Breast epithelium (tissue), 4 donors: ENCODE measurements around the gene TBX2. TPM values are rescaled to one million over a fixed set of nuclear protein-coding genes. Genes with fewer than 3 reads are reported as not detected.

ENCODE experiments used
- DNase-seq, 2 donors: peaks; one replicate each; pipeline ENCODE4 v3.0.0-alpha.2; 2019; ENCODE audit warnings: low spot score in 2 of 2
- H3K27ac ChIP-seq, 2 donors: fragments of 200-600 bp; sonication (generic) in 1 of 2; one replicate each; pipeline ENCODE4 v1.5.1; 2016 to 2019; ENCODE audit warnings: mild to moderate bottlenecking in 1 of 2
- H3K27me3 ChIP-seq, 2 donors: fragments of 200-600 bp; sonication (generic) in 1 of 2; one replicate each; pipeline versions ENCODE4 v1.5.1 to v1.6.0; 2017 to 2019; ENCODE audit warnings: control low read depth in 1 of 2, mild to moderate bottlenecking in 1 of 2
- H3K36me3 ChIP-seq: fragments of 200-600 bp; one replicate; pipeline ENCODE4 v1.5.1; 2019
- H3K4me1 ChIP-seq, 2 donors: fragments of 200-600 bp; sonication (generic); one replicate each; pipeline ENCODE4 v1.5.1; 2016 to 2019; ENCODE audit warnings: control low read depth in 1 of 2
- H3K4me3 ChIP-seq, 3 donors: fragments of 200-600 bp; sonication (generic); 1 replicate in 2 of 3; 2 replicates in 1 of 3; pipeline ENCODE4 v1.5.1; 2016 to 2019; ENCODE audit warnings: mild to moderate bottlenecking in 3 of 3, moderate library complexity in 2 of 3
- H3K9me3 ChIP-seq, 2 donors: fragments of 200-600 bp; sonication (generic) in 1 of 2; one replicate each; pipeline ENCODE4 v1.5.1; 2016 to 2019; ENCODE audit warnings: control low read depth in 1 of 2
- CTCF ChIP-seq, 3 donors: fragments of 450-650 bp; IDR thresholded peaks; one replicate each; pipeline ENCODE4 v1.5.1; 2016 to 2017; ENCODE audit warnings: antibody characterized with exemption in 3 of 3, mild to moderate bottlenecking in 3 of 3, moderate library complexity in 3 of 3
- POLR2A ChIP-seq: fragments of 450-650 bp; IDR thresholded peaks from one replicate; pipeline ENCODE4 v1.6.1; 2016; ENCODE audit warnings: antibody characterized with exemption, mild to moderate bottlenecking, moderate library complexity
- POLR2AphosphoS5 ChIP-seq, 3 donors: sonication (generic); formaldehyde crosslinking; IDR thresholded peaks; one replicate each; pipeline ENCODE4 v1.6.1; 2017; ENCODE audit warnings: antibody characterized with exemption in 3 of 3
- intact Hi-C: fragments of 100-400 bp; cut with DNase I; formaldehyde crosslinking; loops from one replicate; pipeline ENCODE4 v1.15.1; 2023; ENCODE audit warnings: low total_unique reads
- total RNA-seq, 3 donors: library from RNA; depleted of rRNA; stranded (reverse); fragments of >200 nt; gene quantifications; one replicate each; pipeline ENCODE4 v1.1.0, GENCODE V29; 2016

TBX2 gene
- total RNA-seq, 3 donors from 2014 or later: 4.8 to 8.5 (median 5.7) TPM

GRCh38 chr17:61385577-61386236 lies 13.9 kb upstream of the TBX2 start:
- Histone ChIP-seq H3K27me3 (no peaks in the 10 kb centered on the region), H3K4me1 (no peaks in the 10 kb centered on the region), H3K27ac (no peak overlapping the region), H3K9me3 (no peaks in the 10 kb centered on the region), H3K4me3 (no peak overlapping the region), H3K36me3 (no peaks in the 10 kb centered on the region)
- intact Hi-C loops: no loop called here
- TF ChIP-seq CTCF (IDR thresholded peaks at IDR 0.05): no peak
- TF ChIP-seq POLR2AphosphoS5 (IDR thresholded peaks at IDR 0.05): no peak
- no peak for TF ChIP-seq POLR2A
- DNase-seq: no peak

- H3K4me3 ChIP-seq: no peak overlapping the region
- no peaks in the 10 kb centered on the region for H3K36me3 ChIP-seq
- H3K4me1 ChIP-seq: no peaks in the 10 kb centered on the region
- H3K27ac ChIP-seq: no peak overlapping the region
- H3K9me3 ChIP-seq: no peaks in the 10 kb centered on the region
- no peak for DNase-seq
- intact Hi-C loops: no loop called here
- no peaks in the 10 kb centered on the region for H3K27me3 ChIP-seq
- TF ChIP-seq POLR2A (no peak), POLR2AphosphoS5 (IDR thresholded peaks at IDR 0.05) (no peak), CTCF (IDR thresholded peaks at IDR 0.05) (no peak)
Observed at GRCh38 chr17:61386251-61386650, 13.4 kb upstream of the TBX2 start.

DNA sequence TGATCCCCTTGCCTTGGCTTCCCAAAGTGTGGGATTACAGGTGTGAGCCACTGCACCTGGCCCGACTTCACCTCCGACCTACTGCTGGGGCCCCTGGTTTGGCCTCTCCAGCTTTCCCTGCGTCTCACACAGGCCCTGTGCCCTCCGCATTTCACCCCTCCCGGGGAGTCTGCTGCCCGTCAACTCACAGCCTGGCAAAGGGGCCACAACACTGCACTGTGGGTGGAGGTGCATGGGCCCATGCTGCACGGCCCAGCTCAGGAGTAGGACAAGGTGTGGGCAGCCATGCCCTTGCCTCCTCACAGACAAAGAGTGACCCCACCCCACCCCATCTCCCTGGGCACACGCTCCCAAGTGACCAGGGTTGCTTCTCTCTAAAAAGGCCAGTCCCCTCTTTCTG lies 12.6 kb upstream of the TBX2 start:
- DNase-seq: no peak
- no peaks in the 10 kb centered on the region for H3K9me3 ChIP-seq
- no peak for TF ChIP-seq POLR2AphosphoS5 (IDR thresholded peaks at IDR 0.05)
- TF ChIP-seq POLR2A: no peak
- TF ChIP-seq CTCF (IDR thresholded peaks at IDR 0.05): no peak
- H3K36me3 ChIP-seq: no peaks in the 10 kb centered on the region
- H3K27me3 ChIP-seq: no peaks in the 10 kb centered on the region
- H3K27ac ChIP-seq: no peak overlapping the region
- H3K4me1 ChIP-seq: no peaks in the 10 kb centered on the region
- intact Hi-C loops: no loop called here
- H3K4me3 ChIP-seq: no peak overlapping the region

GRCh38 chr17:61387511-61388305 lies 11.9 kb upstream of the TBX2 start:
- intact Hi-C loops: no loop called here
- Histone ChIP-seq H3K36me3 (no peaks in the 10 kb centered on the region), H3K9me3 (no peaks in the 10 kb centered on the region), H3K4me1 (no peaks in the 10 kb centered on the region), H3K4me3 (no peak overlapping the region), H3K27me3 (no peaks in the 10 kb centered on the region), H3K27ac (no peak overlapping the region)
- TF ChIP-seq POLR2A: no peak
- TF ChIP-seq POLR2AphosphoS5 (IDR thresholded peaks at IDR 0.05): no peak
- no peak for TF ChIP-seq CTCF (IDR thresholded peaks at IDR 0.05)
- no peak for DNase-seq
